Measurements from ENCODE around the gene CLEC4F. TPM values are rescaled to one million over a fixed set of nuclear protein-coding genes. Genes with fewer than 3 reads are reported as not detected.

The CLEC4F gene
- total and polyA plus RNA-seq, 2 of the 4 experiments (the other 2 are of a cell fraction): not detected

DNA sequence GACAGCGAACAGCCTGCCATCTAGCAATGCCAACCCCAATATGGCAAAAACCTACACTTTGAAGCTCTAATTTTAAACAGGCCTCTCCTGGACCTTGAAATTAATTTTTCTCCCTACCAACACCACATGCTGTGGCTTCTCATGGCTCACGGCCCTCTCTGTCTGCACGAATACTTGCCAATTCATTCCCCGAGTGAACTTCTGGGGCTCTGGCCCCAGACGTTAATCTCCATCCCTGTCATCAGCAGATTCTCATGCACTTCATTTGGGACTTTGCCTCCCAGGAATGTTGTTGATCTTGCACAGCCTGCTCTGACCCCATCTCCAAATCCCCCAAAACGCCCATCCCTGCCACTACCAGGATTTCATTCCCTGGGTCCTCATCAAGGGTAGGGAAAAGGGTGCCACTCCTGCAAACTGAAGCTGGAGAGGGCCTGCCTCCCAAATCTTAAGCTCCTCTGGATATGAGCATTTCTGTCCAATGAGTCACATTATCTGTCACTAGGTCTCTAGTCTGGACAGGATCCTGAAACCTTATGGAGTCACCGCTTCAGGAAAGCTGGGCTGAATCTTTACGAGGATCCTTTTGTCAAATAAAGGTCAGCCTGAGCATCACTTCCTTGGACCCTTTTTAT is 40.4 kb downstream of the CLEC4F start:
- H2BK120ac ChIP-seq (ENCODE audit: low read depth, low read length): no peak overlapping the region
- no peaks in the 10 kb centered on the region for H3K9me1 ChIP-seq (ENCODE audit: insufficient read depth, low read length)
- H4K5ac ChIP-seq (ENCODE audit: low read depth, low read length): no peak overlapping the region
- ATAC-seq (ENCODE audit: low read depth) (no peak), DNase-seq (no peak)
- H4K20me1 ChIP-seq (ENCODE audit: insufficient read depth, low read length): no peaks in the 10 kb centered on the region
- H4K91ac ChIP-seq (ENCODE audit: insufficient read depth, low read depth, low read length): no peak overlapping the region
- H3K9ac ChIP-seq (ENCODE audit: low read depth, low read length): no peak overlapping the region
- H2BK20ac ChIP-seq (ENCODE audit: low read depth, low read length): no peak overlapping the region
- no peak overlapping the region for H2BK5ac ChIP-seq (ENCODE audit: low read depth, low read length, poor library complexity, severe bottlenecking)
- TF ChIP-seq CEBPB (IDR thresholded peaks at IDR 0.05; ENCODE audit: low read depth, low read length): no peak
- TF ChIP-seq MAFK (IDR thresholded peaks at IDR 0.05; ENCODE audit: low read depth, low read length): no peak
- TF ChIP-seq RFX5 (IDR thresholded peaks at IDR 0.05; ENCODE audit: low read depth, low read length): no peak
- TF ChIP-seq MXI1 (IDR thresholded peaks at IDR 0.05; ENCODE audit: borderline replicate concordance, low read depth, low read length): no peak
- no peak for TF ChIP-seq POLR2A (IDR thresholded peaks at IDR 0.05; ENCODE audit: low read depth, low read length)
- TF ChIP-seq, protein P1, sequence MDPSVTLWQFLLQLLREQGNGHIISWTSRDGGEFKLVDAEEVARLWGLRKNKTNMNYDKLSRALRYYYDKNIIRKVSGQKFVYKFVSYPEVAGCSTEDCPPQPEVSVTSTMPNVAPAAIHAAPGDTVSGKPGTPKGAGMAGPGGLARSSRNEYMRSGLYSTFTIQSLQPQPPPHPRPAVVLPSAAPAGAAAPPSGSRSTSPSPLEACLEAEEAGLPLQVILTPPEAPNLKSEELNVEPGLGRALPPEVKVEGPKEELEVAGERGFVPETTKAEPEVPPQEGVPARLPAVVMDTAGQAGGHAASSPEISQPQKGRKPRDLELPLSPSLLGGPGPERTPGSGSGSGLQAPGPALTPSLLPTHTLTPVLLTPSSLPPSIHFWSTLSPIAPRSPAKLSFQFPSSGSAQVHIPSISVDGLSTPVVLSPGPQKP (IDR thresholded peaks at IDR 0.05; ENCODE audit: borderline replicate concordance, low read depth, low read length): no peak
- no peak for TF ChIP-seq CHD1 (IDR thresholded peaks at IDR 0.05; ENCODE audit: low read depth, low read length)
- no peak for TF ChIP-seq FOS (IDR thresholded peaks at IDR 0.05; ENCODE audit: low read depth, low read length)
- TF ChIP-seq BHLHE40 (IDR thresholded peaks at IDR 0.05; ENCODE audit: low read depth, low read length): no peak
- no peak for TF ChIP-seq RAD21 (IDR thresholded peaks at IDR 0.05; ENCODE audit: low read length)
- no peak for TF ChIP-seq SMC3 (IDR thresholded peaks at IDR 0.05; ENCODE audit: low read depth, low read length)
- TF ChIP-seq NFE2L2 (IDR thresholded peaks at IDR 0.05; ENCODE audit: low read depth, low read length): no peak
- no peak for TF ChIP-seq MAZ (IDR thresholded peaks at IDR 0.05; ENCODE audit: borderline replicate concordance, low read depth, low read length)
- TF ChIP-seq, protein P2, sequence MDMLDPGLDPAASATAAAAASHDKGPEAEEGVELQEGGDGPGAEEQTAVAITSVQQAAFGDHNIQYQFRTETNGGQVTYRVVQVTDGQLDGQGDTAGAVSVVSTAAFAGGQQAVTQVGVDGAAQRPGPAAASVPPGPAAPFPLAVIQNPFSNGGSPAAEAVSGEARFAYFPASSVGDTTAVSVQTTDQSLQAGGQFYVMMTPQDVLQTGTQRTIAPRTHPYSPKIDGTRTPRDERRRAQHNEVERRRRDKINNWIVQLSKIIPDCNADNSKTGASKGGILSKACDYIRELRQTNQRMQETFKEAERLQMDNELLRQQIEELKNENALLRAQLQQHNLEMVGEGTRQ (IDR thresholded peaks at IDR 0.05; ENCODE audit: low read depth, low read length): no peak
- TF ChIP-seq, protein P3, sequence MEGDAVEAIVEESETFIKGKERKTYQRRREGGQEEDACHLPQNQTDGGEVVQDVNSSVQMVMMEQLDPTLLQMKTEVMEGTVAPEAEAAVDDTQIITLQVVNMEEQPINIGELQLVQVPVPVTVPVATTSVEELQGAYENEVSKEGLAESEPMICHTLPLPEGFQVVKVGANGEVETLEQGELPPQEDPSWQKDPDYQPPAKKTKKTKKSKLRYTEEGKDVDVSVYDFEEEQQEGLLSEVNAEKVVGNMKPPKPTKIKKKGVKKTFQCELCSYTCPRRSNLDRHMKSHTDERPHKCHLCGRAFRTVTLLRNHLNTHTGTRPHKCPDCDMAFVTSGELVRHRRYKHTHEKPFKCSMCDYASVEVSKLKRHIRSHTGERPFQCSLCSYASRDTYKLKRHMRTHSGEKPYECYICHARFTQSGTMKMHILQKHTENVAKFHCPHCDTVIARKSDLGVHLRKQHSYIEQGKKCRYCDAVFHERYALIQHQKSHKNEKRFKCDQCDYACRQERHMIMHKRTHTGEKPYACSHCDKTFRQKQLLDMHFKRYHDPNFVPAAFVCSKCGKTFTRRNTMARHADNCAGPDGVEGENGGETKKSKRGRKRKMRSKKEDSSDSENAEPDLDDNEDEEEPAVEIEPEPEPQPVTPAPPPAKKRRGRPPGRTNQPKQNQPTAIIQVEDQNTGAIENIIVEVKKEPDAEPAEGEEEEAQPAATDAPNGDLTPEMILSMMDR (conservative IDR thresholded peaks at IDR 0.05; ENCODE audit: low read depth, low read length): no peak
- H3K27me3 ChIP-seq (ENCODE audit: control insufficient read depth, insufficient read depth, low read length): peaks cover 2% of the 10 kb centered on the region
- H2AFZ ChIP-seq (replicated peaks; ENCODE audit: low read length, poor library complexity): peak overlapping the region; percentile 32
- no peak overlapping the region for H4K8ac ChIP-seq (ENCODE audit: low read depth in 2 of 2, low read length in 2 of 2)
- dilution Hi-C loops (cut with HindIII; ENCODE audit: low sequenced_read_pairs, unreplicated experiment): no loop called here
- H3K23ac ChIP-seq (ENCODE audit: low read depth, low read length): no peak overlapping the region
- in situ Hi-C loops (cut with MboI; ENCODE audit: low sequenced_read_pairs): no loop called here
- no peaks in the 10 kb centered on the region for H3K36me3 ChIP-seq (ENCODE audit: control insufficient read depth, insufficient read depth, low read length)
- no peak overlapping the region for H3K4me3 ChIP-seq (ENCODE audit: insufficient read depth, low read depth, low read length)
- H3K4ac ChIP-seq (ENCODE audit: low read depth, low read length): no peak overlapping the region
- H3K27ac ChIP-seq (ENCODE audit: insufficient read depth, low read length): no peak overlapping the region
- H3K79me1 ChIP-seq (ENCODE audit: low read depth in 1 of 2, low read length in 2 of 2): no peaks in the 10 kb centered on the region
- no peaks in the 10 kb centered on the region for H3K4me1 ChIP-seq (ENCODE audit: control insufficient read depth, insufficient read depth, low read length)
- no peaks in the 10 kb centered on the region for H3K9me3 ChIP-seq (ENCODE audit: control insufficient read depth, insufficient read depth, low read length)
- H2AK9ac ChIP-seq (replicated peaks; ENCODE audit: low read depth, low read length, poor library complexity): no peak overlapping the region
- POLR2A ChIA-PET (ENCODE audit: unreplicated experiment): no interaction called here
- intact Hi-C loops (cut with micrococcal nuclease): no loop called here
- no peak overlapping the region for H3K56ac ChIP-seq (ENCODE audit: extremely low read depth, insufficient read depth, low read length)
- no peak overlapping the region for H2BK15ac ChIP-seq (ENCODE audit: low read depth, low read length)
- H2AK5ac ChIP-seq (ENCODE audit: low read depth, low read length): no peak overlapping the region
- H3K18ac ChIP-seq (ENCODE audit: low read depth, low read length): no peak overlapping the region
- CTCF ChIA-PET: no interaction called here
- H3K14ac ChIP-seq (replicated peaks; ENCODE audit: low read depth, low read length): no peak overlapping the region
- no TSS peak for BruUV-seq (replicated peaks)
- H3K4me2 ChIP-seq (ENCODE audit: low read depth, low read length): no peak overlapping the region
- 40% methylated on average over 1 of the region's 8 CpGs; no CpG with 5 or more reads in 1 of the 2 experiments for WGBS, 2 experiments (ENCODE audit: extremely low coverage in 2 of 2, insufficient read length in 1 of 2)
